Activated T-cell treated with anti-CD3 and anti-CD28 coated beads, Interleukin-2, amount 50 U/mL, for 24 hours (primary cell): ENCODE measurements around the gene ZFHX3.

Experiments used
- DNase-seq: peaks from one replicate; pipeline ENCODE4 v3.0.0-alpha.2; 2020
- H3K27ac Mint-ChIP-seq: 2 replicates; pipeline ENCODE4 v1.8.0; 2020; ENCODE audit warnings: mild to moderate bottlenecking, mixed read lengths
- H3K27me3 Mint-ChIP-seq: 2 replicates; pipeline ENCODE4 v1.8.0; 2020; ENCODE audit warnings: mixed read lengths
- H3K36me3 Mint-ChIP-seq: 2 replicates; pipeline ENCODE4 v1.8.0; 2020; ENCODE audit warnings: low read depth, mixed read lengths
- H3K4me1 Mint-ChIP-seq: 2 replicates; pipeline ENCODE4 v1.8.0; 2020; ENCODE audit warnings: low read depth, mixed read lengths
- H3K4me3 Mint-ChIP-seq: 2 replicates; pipeline ENCODE4 v1.8.0; 2020; ENCODE audit warnings: mild to moderate bottlenecking, moderate library complexity, mixed read lengths
- H3K9me3 Mint-ChIP-seq: 2 replicates; pipeline ENCODE4 v1.8.0; 2020; ENCODE audit warnings: mixed read lengths

Gene ZFHX3

GRCh38 chr16:72878301-72879269 is 169.3 kb downstream of the ZFHX3 start:
- no peak for DNase-seq
- H3K36me3 Mint-ChIP-seq, result no peaks in the 10 kb centered on the region

GRCh38 chr16:72877374-72878028 is 170.4 kb downstream of the ZFHX3 start:
- no peak overlapping the region for H3K27ac Mint-ChIP-seq
- H3K4me3 Mint-ChIP-seq, result no peak overlapping the region
- H3K36me3 Mint-ChIP-seq, result no peaks in the 10 kb centered on the region
- DNase-seq, result no peak
- H3K27me3 Mint-ChIP-seq, result peaks cover 29% of the 10 kb centered on the region
- H3K4me1 Mint-ChIP-seq, result peaks cover 2% of the 10 kb centered on the region
- H3K9me3 Mint-ChIP-seq, result no peaks in the 10 kb centered on the region

More at GRCh38 chr16:72878301-72879269, 169.3 kb downstream of the ZFHX3 start:
- H3K27me3 Mint-ChIP-seq, result peaks cover 29% of the 10 kb centered on the region
- H3K4me1 Mint-ChIP-seq, result peaks cover 2% of the 10 kb centered on the region
- H3K9me3 Mint-ChIP-seq, result no peaks in the 10 kb centered on the region
- no peak overlapping the region for H3K27ac Mint-ChIP-seq
- H3K4me3 Mint-ChIP-seq, result no peak overlapping the region

GRCh38 chr16:72876981-72877373 is 171.0 kb downstream of the ZFHX3 start:
- Mint-ChIP-seq H3K4me1 (peaks cover 2% of the 10 kb centered on the region), H3K36me3 (no peaks in the 10 kb centered on the region), H3K9me3 (no peaks in the 10 kb centered on the region), H3K4me3 (no peak overlapping the region), H3K27me3 (peaks cover 25% of the 10 kb centered on the region), H3K27ac (no peak overlapping the region)
- DNase-seq, result no peak

- Mint-ChIP-seq H3K9me3 (no peaks in the 10 kb centered on the region), H3K27ac (no peak overlapping the region), H3K4me3 (no peak overlapping the region), H3K27me3 (peaks cover 24% of the 10 kb centered on the region), H3K4me1 (peaks cover 2% of the 10 kb centered on the region), H3K36me3 (no peaks in the 10 kb centered on the region)
- DNase-seq, result no peak
Observed at GRCh38 chr16:72876221-72876620, 171.7 kb downstream of the ZFHX3 start.

GRCh38 chr16:72875291-72876031 is 172.5 kb downstream of the ZFHX3 start:
- Mint-ChIP-seq H3K9me3 (no peaks in the 10 kb centered on the region), H3K27me3 (peaks cover 22% of the 10 kb centered on the region), H3K36me3 (no peaks in the 10 kb centered on the region), H3K4me3 (no peak overlapping the region), H3K27ac (no peak overlapping the region), H3K4me1 (peaks cover 2% of the 10 kb centered on the region)
- no peak for DNase-seq

GRCh38 chr16:72873853-72874252 is 174.1 kb downstream of the ZFHX3 start:
- peaks cover 22% of the 10 kb centered on the region for H3K27me3 Mint-ChIP-seq
- H3K9me3 Mint-ChIP-seq, result no peaks in the 10 kb centered on the region
- no peak for DNase-seq
- peaks cover 2% of the 10 kb centered on the region for H3K4me1 Mint-ChIP-seq
- H3K36me3 Mint-ChIP-seq, result no peaks in the 10 kb centered on the region
- no peak overlapping the region for H3K27ac Mint-ChIP-seq
- no peak overlapping the region for H3K4me3 Mint-ChIP-seq

GRCh38 chr16:72873044-72873443 is 174.9 kb downstream of the ZFHX3 start:
- Mint-ChIP-seq H3K4me1 (peaks cover 2% of the 10 kb centered on the region), H3K27ac (no peak overlapping the region)
- no peak for DNase-seq

GRCh38 chr16:72865835-72866234 is 182.1 kb downstream of the ZFHX3 start:
- Mint-ChIP-seq H3K4me3 (no peak overlapping the region), H3K9me3 (no peaks in the 10 kb centered on the region)

More at GRCh38 chr16:72873044-72873443, 174.9 kb downstream of the ZFHX3 start:
- no peak overlapping the region for H3K4me3 Mint-ChIP-seq
- H3K9me3 Mint-ChIP-seq, result no peaks in the 10 kb centered on the region
- H3K36me3 Mint-ChIP-seq, result no peaks in the 10 kb centered on the region
- peaks cover 19% of the 10 kb centered on the region for H3K27me3 Mint-ChIP-seq

GRCh38 chr16:72865258-72865657 is 182.7 kb downstream of the ZFHX3 start:
- Mint-ChIP-seq H3K9me3 (no peaks in the 10 kb centered on the region), H3K36me3 (no peaks in the 10 kb centered on the region)

More at GRCh38 chr16:72865835-72866234, 182.1 kb downstream of the ZFHX3 start:
- peaks cover 2% of the 10 kb centered on the region for H3K27me3 Mint-ChIP-seq
- no peak overlapping the region for H3K27ac Mint-ChIP-seq
- DNase-seq, result no peak
- H3K36me3 Mint-ChIP-seq, result no peaks in the 10 kb centered on the region
- no peaks in the 10 kb centered on the region for H3K4me1 Mint-ChIP-seq

GRCh38 chr16:72864130-72864833 is 183.6 kb downstream of the ZFHX3 start:
- H3K36me3 Mint-ChIP-seq, result no peaks in the 10 kb centered on the region
- H3K27ac Mint-ChIP-seq, result no peak overlapping the region
- no peak for DNase-seq
- H3K9me3 Mint-ChIP-seq, result no peaks in the 10 kb centered on the region
- no peaks in the 10 kb centered on the region for H3K4me1 Mint-ChIP-seq
- peaks cover 4% of the 10 kb centered on the region for H3K27me3 Mint-ChIP-seq
- H3K4me3 Mint-ChIP-seq, result no peak overlapping the region

More at GRCh38 chr16:72865258-72865657, 182.7 kb downstream of the ZFHX3 start:
- peaks cover 4% of the 10 kb centered on the region for H3K27me3 Mint-ChIP-seq
- no peak overlapping the region for H3K27ac Mint-ChIP-seq
- H3K4me1 Mint-ChIP-seq, result no peaks in the 10 kb centered on the region
- no peak overlapping the region for H3K4me3 Mint-ChIP-seq
- DNase-seq, result no peak

- Mint-ChIP-seq H3K27me3 (peaks cover 4% of the 10 kb centered on the region), H3K27ac (no peak overlapping the region), H3K4me1 (no peaks in the 10 kb centered on the region), H3K9me3 (no peaks in the 10 kb centered on the region), H3K36me3 (no peaks in the 10 kb centered on the region), H3K4me3 (no peak overlapping the region)
- no peak for DNase-seq
Observed at GRCh38 chr16:72862090-72862489, 185.8 kb downstream of the ZFHX3 start.

- Mint-ChIP-seq H3K4me1 (no peaks in the 10 kb centered on the region), H3K36me3 (no peaks in the 10 kb centered on the region), H3K4me3 (no peak overlapping the region), H3K27me3 (peaks cover 4% of the 10 kb centered on the region), H3K9me3 (no peaks in the 10 kb centered on the region), H3K27ac (no peak overlapping the region)
- DNase-seq, result no peak
Observed at GRCh38 chr16:72860726-72861562, 187.0 kb downstream of the ZFHX3 start.

- H3K27ac Mint-ChIP-seq, result no peak overlapping the region
- no peak overlapping the region for H3K4me3 Mint-ChIP-seq
- no peaks in the 10 kb centered on the region for H3K36me3 Mint-ChIP-seq
- H3K4me1 Mint-ChIP-seq, result no peaks in the 10 kb centered on the region
- peaks cover 4% of the 10 kb centered on the region for H3K27me3 Mint-ChIP-seq
- no peaks in the 10 kb centered on the region for H3K9me3 Mint-ChIP-seq
- DNase-seq, result no peak
Observed at GRCh38 chr16:72859581-72859980, 188.3 kb downstream of the ZFHX3 start.
